ENCODE measurements around the gene CA12. TPM values are rescaled to one million over a fixed set of nuclear protein-coding genes. Genes with fewer than 3 reads are reported as not detected.

The CA12 gene
- total RNA-seq, 4 donors from 2014 or later = 13.3 to 46.7 (median 17.5) TPM

DNA sequence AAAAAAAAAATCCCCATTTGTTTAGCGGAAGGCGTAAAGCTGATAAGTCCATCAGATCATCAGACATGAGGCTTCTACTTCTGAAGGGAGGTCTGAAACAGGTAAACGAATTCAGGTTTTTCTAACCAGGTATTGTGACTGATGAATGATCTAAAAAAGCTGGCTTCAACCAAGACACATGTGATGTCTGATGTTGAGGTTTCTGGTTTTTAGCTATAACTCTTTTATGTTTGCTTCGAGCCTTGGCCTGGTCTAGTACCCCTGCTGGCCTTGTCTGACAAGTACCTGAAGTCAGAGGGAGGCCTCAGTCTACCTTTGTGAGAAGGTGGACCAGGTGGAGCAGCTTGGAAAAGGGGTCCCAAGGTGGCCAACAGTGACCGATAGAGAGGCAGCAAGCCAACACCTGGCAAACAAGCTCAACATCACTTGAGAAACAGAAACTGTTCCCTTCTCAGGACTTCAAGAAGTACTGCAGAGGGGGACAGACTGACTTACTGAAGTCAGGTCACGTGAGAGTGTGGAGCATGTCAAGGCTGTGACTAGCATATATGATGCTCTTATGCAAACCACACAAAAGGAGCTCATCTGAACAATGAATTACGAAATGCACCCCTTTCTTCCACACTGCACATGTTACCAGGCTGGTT is 33.0 kb upstream of the CA12 start:
- WGBS, 2 donors (ENCODE audit: low coverage in 1 of 2) = 95 to 99% methylated on average over 3 to 7 of the region's 7 CpGs
- H3K36me3 ChIP-seq = no peaks in the 10 kb centered on the region
- ATAC-seq = no peak
- TF ChIP-seq, protein P1, sequence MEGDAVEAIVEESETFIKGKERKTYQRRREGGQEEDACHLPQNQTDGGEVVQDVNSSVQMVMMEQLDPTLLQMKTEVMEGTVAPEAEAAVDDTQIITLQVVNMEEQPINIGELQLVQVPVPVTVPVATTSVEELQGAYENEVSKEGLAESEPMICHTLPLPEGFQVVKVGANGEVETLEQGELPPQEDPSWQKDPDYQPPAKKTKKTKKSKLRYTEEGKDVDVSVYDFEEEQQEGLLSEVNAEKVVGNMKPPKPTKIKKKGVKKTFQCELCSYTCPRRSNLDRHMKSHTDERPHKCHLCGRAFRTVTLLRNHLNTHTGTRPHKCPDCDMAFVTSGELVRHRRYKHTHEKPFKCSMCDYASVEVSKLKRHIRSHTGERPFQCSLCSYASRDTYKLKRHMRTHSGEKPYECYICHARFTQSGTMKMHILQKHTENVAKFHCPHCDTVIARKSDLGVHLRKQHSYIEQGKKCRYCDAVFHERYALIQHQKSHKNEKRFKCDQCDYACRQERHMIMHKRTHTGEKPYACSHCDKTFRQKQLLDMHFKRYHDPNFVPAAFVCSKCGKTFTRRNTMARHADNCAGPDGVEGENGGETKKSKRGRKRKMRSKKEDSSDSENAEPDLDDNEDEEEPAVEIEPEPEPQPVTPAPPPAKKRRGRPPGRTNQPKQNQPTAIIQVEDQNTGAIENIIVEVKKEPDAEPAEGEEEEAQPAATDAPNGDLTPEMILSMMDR (IDR thresholded peaks at IDR 0.05) = no peak
- TF ChIP-seq POLR2AphosphoS5 (IDR thresholded peaks at IDR 0.05) (no peak), EP300 (IDR thresholded peaks at IDR 0.05) (no peak), POLR2A (IDR thresholded peaks at IDR 0.05) (no peak)
- peaks cover 0 to 10% (median 0%) of the 10 kb centered on the region in 3 donors for H3K4me1 ChIP-seq
- no peaks in the 10 kb centered on the region for H3K27me3 ChIP-seq
- H3K4me3 ChIP-seq = no peak overlapping the region
- H3K27ac ChIP-seq = no peak overlapping the region
- no peaks in the 10 kb centered on the region for H3K9me3 ChIP-seq

GRCh38 chr15:63412551-63412950 is 30.9 kb upstream of the CA12 start:
- TF ChIP-seq, protein P1 (IDR thresholded peaks at IDR 0.05) = no peak
- TF ChIP-seq EP300 (IDR thresholded peaks at IDR 0.05) (no peak), POLR2AphosphoS5 (IDR thresholded peaks at IDR 0.05) (no peak), POLR2A (IDR thresholded peaks at IDR 0.05) (no peak)
- H3K9me3 ChIP-seq = no peaks in the 10 kb centered on the region
- H3K27ac ChIP-seq = no peak overlapping the region
- H3K4me1 ChIP-seq = no peaks in the 10 kb centered on the region
- H3K4me3 ChIP-seq = no peak overlapping the region
- no peak for ATAC-seq
- no peaks in the 10 kb centered on the region for H3K27me3 ChIP-seq
- WGBS, 2 donors (ENCODE audit: low coverage in 1 of 2) = 77 to 97% methylated on average over 3 to 7 of the region's 7 CpGs
- H3K36me3 ChIP-seq = no peaks in the 10 kb centered on the region

GRCh38 chr15:63411866-63412265 is 30.2 kb upstream of the CA12 start:
- no peaks in the 10 kb centered on the region for H3K4me1 ChIP-seq
- no peaks in the 10 kb centered on the region for H3K36me3 ChIP-seq
- WGBS, 2 donors (ENCODE audit: low coverage in 1 of 2) = 60 to 88% methylated on average over 1 to 4 of the region's 4 CpGs
- no peak for ATAC-seq
- no peaks in the 10 kb centered on the region for H3K27me3 ChIP-seq
- H3K4me3 ChIP-seq = no peak overlapping the region
- TF ChIP-seq POLR2A (IDR thresholded peaks at IDR 0.05) = no peak
- TF ChIP-seq EP300 (IDR thresholded peaks at IDR 0.05) = no peak
- TF ChIP-seq, protein P1 (IDR thresholded peaks at IDR 0.05) = no peak
- TF ChIP-seq POLR2AphosphoS5 (IDR thresholded peaks at IDR 0.05) = no peak
- no peaks in the 10 kb centered on the region for H3K9me3 ChIP-seq
- no peak overlapping the region for H3K27ac ChIP-seq

DNA sequence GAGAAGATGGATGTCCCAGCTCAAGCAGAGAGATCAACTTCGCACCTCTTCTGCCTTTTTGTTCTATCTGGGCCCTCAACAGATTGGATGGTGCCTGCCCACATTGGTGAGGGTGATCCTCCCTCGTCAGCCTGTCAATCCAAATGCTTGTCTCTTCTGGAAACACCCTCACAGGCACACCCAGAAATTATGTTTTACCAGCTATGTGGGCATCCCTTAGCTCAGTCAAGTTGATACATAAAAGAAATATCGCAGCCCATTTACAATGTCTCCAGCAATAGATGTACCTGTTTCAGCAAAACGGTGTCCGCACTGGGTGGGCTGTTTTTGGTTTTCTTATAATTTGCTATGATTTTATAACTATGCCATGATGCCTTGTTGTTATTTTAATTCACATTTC is 27.5 kb upstream of the CA12 start:
- TF ChIP-seq POLR2A (IDR thresholded peaks at IDR 0.05) = no peak
- no peak for TF ChIP-seq EP300 (IDR thresholded peaks at IDR 0.05)
- TF ChIP-seq POLR2AphosphoS5 (IDR thresholded peaks at IDR 0.05) = no peak
- TF ChIP-seq, protein P1 (IDR thresholded peaks at IDR 0.05) = no peak
- ATAC-seq = no peak
- H3K4me3 ChIP-seq = no peak overlapping the region
- H3K9me3 ChIP-seq = no peaks in the 10 kb centered on the region
- 94 to 96% methylated on average over 4 to 5 of the region's 5 CpGs for WGBS, 2 donors (ENCODE audit: low coverage in 1 of 2)
- no peaks in the 10 kb centered on the region for H3K36me3 ChIP-seq
- H3K4me1 ChIP-seq = no peaks in the 10 kb centered on the region
- H3K27me3 ChIP-seq = no peaks in the 10 kb centered on the region
- no peak overlapping the region for H3K27ac ChIP-seq

DNA sequence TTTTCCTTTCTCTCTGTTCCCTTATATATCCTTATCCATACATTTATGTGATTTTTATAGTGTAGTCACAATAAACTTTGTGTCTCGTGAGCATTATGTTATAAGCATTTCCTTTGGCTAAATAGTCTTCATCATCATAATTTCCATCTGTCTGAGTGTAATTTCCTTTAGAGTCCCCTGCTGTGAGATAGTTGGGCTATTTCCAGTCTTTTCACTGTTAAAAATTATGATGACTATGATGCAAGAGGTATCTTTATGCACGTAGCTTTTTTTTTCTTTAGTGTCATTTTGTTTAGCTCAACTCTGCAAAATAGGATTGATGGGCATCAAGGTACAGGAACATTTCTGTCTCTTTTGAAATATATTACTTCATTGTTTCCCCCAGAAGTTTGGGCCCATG is 26.9 kb upstream of the CA12 start:
- no peak for TF ChIP-seq EP300 (IDR thresholded peaks at IDR 0.05)
- TF ChIP-seq, protein P1 (IDR thresholded peaks at IDR 0.05) = no peak
- no peak for TF ChIP-seq POLR2AphosphoS5 (IDR thresholded peaks at IDR 0.05)
- TF ChIP-seq POLR2A (IDR thresholded peaks at IDR 0.05) = no peak
- no peaks in the 10 kb centered on the region for H3K4me1 ChIP-seq
- 60 to 63% methylated on average over 2 of the region's 2 CpGs for WGBS, 2 donors (ENCODE audit: low coverage in 1 of 2)

More for the DNA sequence above, 26.9 kb upstream of the CA12 start:
- no peaks in the 10 kb centered on the region for H3K27me3 ChIP-seq
- no peaks in the 10 kb centered on the region for H3K9me3 ChIP-seq
- H3K4me3 ChIP-seq = no peak overlapping the region
- no peak overlapping the region for H3K27ac ChIP-seq
- no peaks in the 10 kb centered on the region for H3K36me3 ChIP-seq
- no peak for ATAC-seq
